HepG2 (cell line): ENCODE data around the gene CAPN2. TPM values are rescaled to one million over a fixed set of nuclear protein-coding genes. Genes with fewer than 3 reads are reported as not detected.
A peak's percentile ranks its signal among the peaks of the same experiment; 100 is the strongest.

ENCODE experiments used
- ATAC-seq: fragments of 200-7000 bp; cut with Tn5 transposase; 3 replicates; pipeline ENCODE4 v1.9.1; 2020; ENCODE audit warnings: mild to moderate bottlenecking, moderate library complexity
- BruUV-seq: library from RNA; stranded (reverse); fragments of 400-500 nt; replicated peaks from 2 replicates; lab custom pipeline; 2021; lab: Mats Ljungman, UMichigan
- CTCF ChIA-PET: fragments of 300-600 bp; formaldehyde crosslinking; extraction: SDS; loops from one replicate; lab custom pipeline; 2021; ENCODE audit warnings: low total read pairs, inconsistent platforms, low intra/inter-chr PET ratio; lab: Yijun Ruan, JAX
- POLR2A ChIA-PET: fragments of 350-600 bp; sonication (Branson Sonifier 250); formaldehyde crosslinking; loops from one replicate; lab custom pipeline; 2020; ENCODE audit warnings: antibody characterized with exemption, inconsistent platforms; lab: Yijun Ruan, JAX
- DNase-seq: peaks from one replicate; pipeline ENCODE4 v3.0.0-alpha.2; 2015; ENCODE audit warnings: low spot score
- FAIRE-seq: peaks from 3 replicates; lab custom pipeline; 2011; peaks lifted over from hg19 to GRCh38; lab: Jason Lieb, UNC
- H2AFZ ChIP-seq: one replicate; pipeline ENCODE4 v1.6.1; 2011; ENCODE audit warnings: low read length, inconsistent platforms
- H3K27ac ChIP-seq: fragments of 300-600 bp; 3 replicates; pipeline ENCODE4 v1.8.0; 2011; ENCODE audit warnings: mixed run types, mild to moderate bottlenecking, mixed read lengths, low read length, inconsistent platforms; ENCODE audit not compliant: insufficient read depth; ENCODE audit errors: extremely low read length
- H3K27me3 ChIP-seq, 2 experiments: fragments of 200-600 bp in 1 of 2; 2 replicates in 1 of 2; 3 replicates in 1 of 2; pipeline versions ENCODE4 v1.6.0 to v1.8.0; 2011; ENCODE audit warnings: low read length in 2 of 2, mild to moderate bottlenecking in 2 of 2, moderate library complexity in 2 of 2, inconsistent platforms in 1 of 2; ENCODE audit not compliant: insufficient read depth in 2 of 2, control insufficient read depth in 1 of 2
- H3K36me3 ChIP-seq, 2 experiments: fragments of 200-600 bp in 1 of 2; replicated peaks in 1 of 2; 2 replicates in 1 of 2; 3 replicates in 1 of 2; pipeline versions ENCODE4 v1.5.1 to v1.8.0; 2011; ENCODE audit warnings: low read length in 2 of 2, inconsistent platforms in 1 of 2; ENCODE audit not compliant: insufficient read depth in 2 of 2, control insufficient read depth in 1 of 2
- H3K4me1 ChIP-seq: 2 replicates; pipeline ENCODE4 v1.5.1; 2012; ENCODE audit warnings: low read length, inconsistent platforms; ENCODE audit not compliant: insufficient read depth
- H3K4me2 ChIP-seq: 2 replicates; pipeline ENCODE4 v1.6.0; 2011; ENCODE audit warnings: low read depth, low read length, inconsistent platforms
- H3K4me3 ChIP-seq, 3 experiments: fragments of 200-600 bp in 1 of 3; sonication (generic), shearing (Covaris generic) in 1 of 3; replicated peaks in 1 of 3; 2 replicates each; pipeline ENCODE4 v1.5.1; 2011 to 2016; ENCODE audit warnings: low read length in 3 of 3, inconsistent platforms in 2 of 3, low read depth in 2 of 3, mild to moderate bottlenecking in 2 of 3, control low read depth in 1 of 3, mixed read lengths in 1 of 3; ENCODE audit not compliant: insufficient read depth in 1 of 3
- H3K79me2 ChIP-seq: one replicate; pipeline ENCODE4 v1.6.1; 2011; ENCODE audit warnings: low read length, inconsistent platforms; ENCODE audit not compliant: insufficient read depth
- H3K9ac ChIP-seq: 2 replicates; pipeline ENCODE4 v1.6.0; 2011; ENCODE audit warnings: mild to moderate bottlenecking, low read depth, low read length, inconsistent platforms; ENCODE audit not compliant: insufficient read depth
- H3K9me3 ChIP-seq: 2 replicates; pipeline ENCODE4 v1.5.1; 2012; ENCODE audit warnings: mild to moderate bottlenecking, low read length
- H4K20me1 ChIP-seq: 2 replicates; pipeline ENCODE4 v1.6.0; 2011; ENCODE audit warnings: inconsistent platforms, mild to moderate bottlenecking, low read length, moderate library complexity; ENCODE audit not compliant: insufficient read depth
- ATF6 ChIP-seq: sonication (generic); formaldehyde crosslinking; conservative IDR thresholded peaks from 2 replicates; pipeline ENCODE4 v1.4.0; 2020; ENCODE audit warnings: missing genetic modification reagents
- IKZF1 ChIP-seq: fragments of 450-650 bp; IDR thresholded peaks from 2 replicates; pipeline ENCODE4 v1.7.1; 2016
- ONECUT2 ChIP-seq: sonication (generic); formaldehyde crosslinking; IDR thresholded peaks from 2 replicates; pipeline ENCODE4 v1.4.0; 2020; ENCODE audit warnings: missing genetic modification reagents
- STAG1 ChIP-seq: sonication (generic); formaldehyde crosslinking; IDR thresholded peaks from 2 replicates; pipeline ENCODE4 v1.4.0; 2020; ENCODE audit warnings: missing genetic modification reagents
- WGBS: methylation state at CpG from one replicate; pipeline ENCODE4 v1.1.6; 2017; ENCODE audit warnings: low lambda C conversion rate; 5-methylcytosine and 5-hydroxymethylcytosine counted together
- in situ Hi-C: cut with HindIII; loops from 2 replicates; pipeline ENCODE4 v1.10.0; 2017; ENCODE audit warnings: low pct_unique_long_range_greater_than_20kb; ENCODE audit not compliant: extremely low pct_ligation_motif_present
- intact Hi-C: fragments of 100-400 bp; cut with micrococcal nuclease; formaldehyde crosslinking; loops from one replicate; pipeline ENCODE4 v1.10.0; 2022; ENCODE audit not compliant: unreplicated experiment
- polyA plus RNA-seq, 8 experiments: library from polyadenylated mRNA; depleted of rRNA in 3 of 8; stranded (reverse) in 7 of 8; unstranded in 1 of 8; fragments of >200 nt; fragmentation: Illumina TruSeq in 4 of 8; extraction: Trizol in 4 of 8; gene quantifications; 2 replicates each; pipeline versions ENCODE4 v1.2.1 to v1.2.3, GENCODE V29; 2011 to 2016; ENCODE audit warnings: low read depth in 4 of 8, missing spikeins in 1 of 8, mixed read lengths in 1 of 8; ENCODE audit not compliant: insufficient read depth in 1 of 8
- total RNA-seq, 5 experiments: library from RNA; depleted of rRNA; stranded (reverse); fragments of >200 nt; fragmentation: Illumina TruSeq; extraction: Trizol; gene quantifications; 2 replicates each; pipeline ENCODE4 v1.2.3, GENCODE V29; 2016; ENCODE audit warnings: low read depth in 1 of 5
- TF ChIP-seq, protein P1 (sequence below): sonication (generic); formaldehyde crosslinking; IDR thresholded peaks from 2 replicates; pipeline ENCODE4 v1.5.0; 2020; ENCODE audit warnings: mild to moderate bottlenecking, missing genetic modification reagents, moderate library complexity

The CAPN2 gene
- total and polyA plus RNA-seq, 2 of the 13 experiments (the other 11 are each of a cell fraction or from before 2014, with no cell fraction given), result 6.2 to 7.4 TPM

GRCh38 chr1:223755432-223755792 is 43.1 kb downstream of the CAPN2 start (continued):
- TF ChIP-seq IKZF1 (no peak), ATF6 (CRISPR knock-in tag) (no peak)
- TF ChIP-seq, all 625 proteins: peak for 0

DNA sequence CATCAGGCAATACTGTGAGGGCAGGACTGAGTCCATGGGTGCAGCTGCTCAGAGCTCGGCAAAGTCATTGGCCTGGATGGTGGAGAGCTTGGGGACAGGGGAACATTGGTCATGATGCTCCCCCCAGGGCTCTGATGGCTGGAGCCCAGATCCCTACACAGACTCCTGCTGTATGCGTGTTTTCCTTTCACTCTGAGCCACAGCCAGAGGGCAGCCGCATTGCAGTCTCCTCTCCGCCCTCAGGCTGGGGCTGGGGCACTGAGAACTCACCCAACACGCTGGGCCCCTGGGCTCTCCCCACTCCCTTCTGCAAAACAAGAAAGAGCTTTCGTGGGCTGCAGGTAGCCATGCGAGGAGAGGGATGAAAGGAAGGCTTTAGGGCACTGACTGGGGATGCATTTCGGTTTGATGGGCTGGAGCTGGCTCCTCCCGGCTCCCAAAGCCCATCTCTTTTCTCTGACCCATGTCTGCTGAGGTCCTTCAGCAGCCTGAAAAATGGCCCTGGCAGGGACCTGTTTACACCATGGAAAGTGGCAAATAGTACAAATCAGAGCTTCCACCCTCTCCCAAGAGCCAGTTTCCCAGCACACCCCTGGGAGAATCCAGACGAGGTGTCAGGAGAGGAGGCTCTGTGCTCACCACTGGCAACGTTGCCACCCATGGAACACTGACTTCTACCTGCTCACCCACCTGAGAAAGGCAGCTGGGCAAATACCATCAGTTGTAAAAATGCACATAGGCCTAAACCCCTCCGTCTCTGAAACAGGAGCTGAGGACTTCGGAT is 43.8 kb downstream of the CAPN2 start:
- no peak overlapping the region for H3K27ac ChIP-seq
- H3K79me2 ChIP-seq, result no peaks in the 10 kb centered on the region
- no peak overlapping the region for H2AFZ ChIP-seq
- WGBS, result 86% methylated on average over 9 of the region's 13 CpGs
- FAIRE-seq, result no peak
- TF ChIP-seq STAG1 (CRISPR knock-in tag) (peak; percentile 28), ONECUT2 (CRISPR knock-in tag) (no peak)
- TF ChIP-seq, protein P1, sequence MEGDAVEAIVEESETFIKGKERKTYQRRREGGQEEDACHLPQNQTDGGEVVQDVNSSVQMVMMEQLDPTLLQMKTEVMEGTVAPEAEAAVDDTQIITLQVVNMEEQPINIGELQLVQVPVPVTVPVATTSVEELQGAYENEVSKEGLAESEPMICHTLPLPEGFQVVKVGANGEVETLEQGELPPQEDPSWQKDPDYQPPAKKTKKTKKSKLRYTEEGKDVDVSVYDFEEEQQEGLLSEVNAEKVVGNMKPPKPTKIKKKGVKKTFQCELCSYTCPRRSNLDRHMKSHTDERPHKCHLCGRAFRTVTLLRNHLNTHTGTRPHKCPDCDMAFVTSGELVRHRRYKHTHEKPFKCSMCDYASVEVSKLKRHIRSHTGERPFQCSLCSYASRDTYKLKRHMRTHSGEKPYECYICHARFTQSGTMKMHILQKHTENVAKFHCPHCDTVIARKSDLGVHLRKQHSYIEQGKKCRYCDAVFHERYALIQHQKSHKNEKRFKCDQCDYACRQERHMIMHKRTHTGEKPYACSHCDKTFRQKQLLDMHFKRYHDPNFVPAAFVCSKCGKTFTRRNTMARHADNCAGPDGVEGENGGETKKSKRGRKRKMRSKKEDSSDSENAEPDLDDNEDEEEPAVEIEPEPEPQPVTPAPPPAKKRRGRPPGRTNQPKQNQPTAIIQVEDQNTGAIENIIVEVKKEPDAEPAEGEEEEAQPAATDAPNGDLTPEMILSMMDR, result peak; percentile 24; the same call in 1 of the 2 replicates
- no peak overlapping the region for H3K4me2 ChIP-seq
- H3K9me3 ChIP-seq, result no peaks in the 10 kb centered on the region
- H4K20me1 ChIP-seq, result no peaks in the 10 kb centered on the region
- POLR2A ChIA-PET, result interaction anchor here (0.9 kb wide), 1 partner anchor 9 kb away, joined by 3 read pairs; no protein-coding TSS in a partner anchor
- DNase-seq, result no peak
- ATAC-seq, result peak; percentile 25; the same call in 1 of the 3 replicates
- no peaks in the 10 kb centered on the region for H3K27me3 ChIP-seq
- H3K4me1 ChIP-seq, result peaks cover 18% of the 10 kb centered on the region
- intact Hi-C loops, result no loop called here
- BruUV-seq, result no TSS peak
- H3K9ac ChIP-seq, result no peak overlapping the region
- CTCF ChIA-PET, result no interaction called here
- in situ Hi-C loops, result no loop called here
- no peaks in the 10 kb centered on the region for H3K36me3 ChIP-seq
- H3K4me3 ChIP-seq, result no peak overlapping the region
